Vagina (tissue), 2 donors: Measurements from ENCODE around the gene PPP2R2D.

ENCODE experiments used
- POLR2A ChIP-seq, 2 donors: fragments of 450-650 bp; IDR thresholded peaks; one replicate each; pipeline ENCODE4 v1.6.1; 2017; ENCODE audit warnings: antibody characterized with exemption in 2 of 2, mild to moderate bottlenecking in 2 of 2, moderate library complexity in 2 of 2
- TF ChIP-seq, protein P1 (sequence below), 3 experiments: fragments of 450-650 bp in 2 of 3; fragments of 200-600 bp in 1 of 3; sonication (generic) in 1 of 3; IDR thresholded peaks; one replicate each; pipeline ENCODE4 v1.5.1; 2017 to 2019; ENCODE audit warnings: antibody characterized with exemption in 3 of 3, mild to moderate bottlenecking in 2 of 3, moderate library complexity in 2 of 3

DNA sequence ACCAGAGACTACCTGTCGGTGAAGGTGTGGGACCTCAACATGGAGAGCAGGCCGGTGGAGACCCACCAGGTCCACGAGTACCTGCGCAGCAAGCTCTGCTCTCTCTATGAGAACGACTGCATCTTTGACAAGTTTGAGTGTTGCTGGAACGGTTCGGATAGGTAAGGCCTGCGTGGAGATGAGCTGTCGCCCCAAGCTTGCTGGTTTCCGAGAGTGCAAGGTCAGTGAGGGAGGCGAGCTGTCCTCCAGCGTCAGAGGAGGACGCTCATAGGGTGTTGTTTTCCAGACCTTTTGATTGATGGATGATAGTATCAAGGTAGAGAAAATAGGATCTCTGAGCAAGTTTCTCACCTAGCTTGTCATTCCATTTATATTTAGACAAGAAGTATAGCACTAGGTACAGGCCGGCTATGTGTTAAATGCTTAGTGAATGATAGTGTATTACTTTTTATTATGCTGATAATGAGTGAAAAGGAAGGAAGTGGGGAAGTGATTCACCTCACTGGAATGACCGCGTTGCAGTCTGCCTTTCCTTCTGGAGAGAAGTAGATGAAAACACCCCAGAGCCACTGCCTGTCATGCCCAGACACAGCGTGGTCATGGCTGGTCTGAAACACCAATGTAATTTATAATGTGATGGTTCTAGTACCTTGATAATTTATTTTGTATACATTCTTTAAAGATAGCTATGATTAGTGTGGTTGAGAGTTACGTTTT is 47.0 kb downstream of the PPP2R2D start:
- TF ChIP-seq, protein P1, sequence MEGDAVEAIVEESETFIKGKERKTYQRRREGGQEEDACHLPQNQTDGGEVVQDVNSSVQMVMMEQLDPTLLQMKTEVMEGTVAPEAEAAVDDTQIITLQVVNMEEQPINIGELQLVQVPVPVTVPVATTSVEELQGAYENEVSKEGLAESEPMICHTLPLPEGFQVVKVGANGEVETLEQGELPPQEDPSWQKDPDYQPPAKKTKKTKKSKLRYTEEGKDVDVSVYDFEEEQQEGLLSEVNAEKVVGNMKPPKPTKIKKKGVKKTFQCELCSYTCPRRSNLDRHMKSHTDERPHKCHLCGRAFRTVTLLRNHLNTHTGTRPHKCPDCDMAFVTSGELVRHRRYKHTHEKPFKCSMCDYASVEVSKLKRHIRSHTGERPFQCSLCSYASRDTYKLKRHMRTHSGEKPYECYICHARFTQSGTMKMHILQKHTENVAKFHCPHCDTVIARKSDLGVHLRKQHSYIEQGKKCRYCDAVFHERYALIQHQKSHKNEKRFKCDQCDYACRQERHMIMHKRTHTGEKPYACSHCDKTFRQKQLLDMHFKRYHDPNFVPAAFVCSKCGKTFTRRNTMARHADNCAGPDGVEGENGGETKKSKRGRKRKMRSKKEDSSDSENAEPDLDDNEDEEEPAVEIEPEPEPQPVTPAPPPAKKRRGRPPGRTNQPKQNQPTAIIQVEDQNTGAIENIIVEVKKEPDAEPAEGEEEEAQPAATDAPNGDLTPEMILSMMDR (IDR thresholded peaks at IDR 0.05): no peak
- TF ChIP-seq POLR2A (IDR thresholded peaks at IDR 0.05): no peak
